Fibroblast of mammary gland (primary cell): ENCODE results near the gene ADAMTS3.

Experiments
- DNase-seq: peaks from one replicate; pipeline ENCODE4 v3.0.0-alpha.2; 2010; ENCODE audit warnings: low read depth
- H3K4me3 ChIP-seq: 2 replicates; pipeline ENCODE4 v1.5.1; 2011; ENCODE audit warnings: low read depth, mild to moderate bottlenecking, low read length, moderate library complexity; ENCODE audit not compliant: control insufficient read depth
- CTCF ChIP-seq: conservative IDR thresholded peaks from 2 replicates; pipeline ENCODE4 v1.5.1; 2011; ENCODE audit warnings: low read depth, low read length, inconsistent platforms; ENCODE audit not compliant: control insufficient read depth, insufficient read depth

Gene ADAMTS3

DNA sequence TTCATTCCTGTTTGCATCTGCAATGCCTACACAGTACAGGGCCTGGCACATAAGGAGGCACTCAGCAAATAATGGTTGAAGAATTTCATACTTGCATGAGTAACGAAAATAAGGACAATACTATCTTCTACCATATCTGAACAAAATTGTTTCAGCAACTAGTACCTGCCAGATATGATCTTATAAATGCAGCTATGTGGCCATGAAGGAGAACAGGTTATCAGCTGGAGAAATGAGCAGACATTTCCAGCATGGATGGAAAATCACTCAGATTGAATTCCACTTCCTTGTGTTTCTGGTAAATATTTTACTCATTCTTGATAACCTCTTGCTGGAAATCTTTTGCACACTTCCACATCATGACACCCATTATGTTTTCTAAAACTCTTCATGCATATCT lies 204.0 kb downstream of the ADAMTS3 start:
- no peak for TF ChIP-seq CTCF
- H3K4me3 ChIP-seq = no peak overlapping the region
- DNase-seq = no peak

DNA sequence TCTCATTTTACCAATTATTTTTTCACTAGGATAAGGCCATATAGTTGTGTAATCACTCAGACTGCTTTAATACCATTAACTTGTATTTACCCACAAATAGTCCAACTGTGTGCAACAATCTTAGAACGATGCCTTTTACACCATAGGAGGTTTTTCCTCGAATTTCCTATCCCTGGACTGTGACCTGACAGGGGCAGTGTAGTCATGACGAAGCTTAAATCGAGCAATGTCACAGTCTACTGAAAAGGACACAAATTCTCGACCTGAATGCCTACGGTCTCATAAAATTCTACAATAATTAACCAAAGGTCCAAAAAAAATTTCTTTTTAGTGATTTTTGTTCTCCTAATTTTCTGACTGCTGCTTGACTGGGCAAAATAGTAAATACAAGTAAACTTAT lies 208.9 kb downstream of the ADAMTS3 start:
- no peak overlapping the region for H3K4me3 ChIP-seq
- no peak for TF ChIP-seq CTCF
- DNase-seq = no peak

GRCh38 chr4:72358483-72358882 lies 210.5 kb downstream of the ADAMTS3 start:
- no peak for DNase-seq
- TF ChIP-seq CTCF = no peak
- H3K4me3 ChIP-seq = no peak overlapping the region

- H3K4me3 ChIP-seq = no peak overlapping the region
- no peak for TF ChIP-seq CTCF
- no peak for DNase-seq
These were observed 211.1 kb downstream of the ADAMTS3 start for GRCh38 chr4:72357908-72358307.

DNA sequence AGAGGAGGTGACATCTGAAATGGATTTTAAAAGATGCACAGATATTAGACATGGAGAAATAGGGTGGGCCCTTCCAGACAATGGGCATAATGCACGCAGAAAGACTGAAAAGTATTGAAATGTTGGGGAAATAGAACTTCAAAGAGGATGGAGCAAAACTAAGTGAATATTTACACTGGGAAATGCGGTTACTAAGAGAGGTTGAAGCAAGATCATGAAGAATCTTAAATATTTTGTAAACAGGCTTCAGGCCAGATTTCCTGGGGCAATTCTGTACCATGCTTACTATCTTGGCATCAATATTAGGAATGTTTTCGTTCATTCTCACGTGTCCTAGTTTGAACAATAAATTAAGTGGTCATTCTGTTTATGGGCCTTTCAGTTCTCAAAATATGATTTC lies 216.3 kb downstream of the ADAMTS3 start:
- no peak for TF ChIP-seq CTCF
- no peak for DNase-seq
- H3K4me3 ChIP-seq = no peak overlapping the region

DNA sequence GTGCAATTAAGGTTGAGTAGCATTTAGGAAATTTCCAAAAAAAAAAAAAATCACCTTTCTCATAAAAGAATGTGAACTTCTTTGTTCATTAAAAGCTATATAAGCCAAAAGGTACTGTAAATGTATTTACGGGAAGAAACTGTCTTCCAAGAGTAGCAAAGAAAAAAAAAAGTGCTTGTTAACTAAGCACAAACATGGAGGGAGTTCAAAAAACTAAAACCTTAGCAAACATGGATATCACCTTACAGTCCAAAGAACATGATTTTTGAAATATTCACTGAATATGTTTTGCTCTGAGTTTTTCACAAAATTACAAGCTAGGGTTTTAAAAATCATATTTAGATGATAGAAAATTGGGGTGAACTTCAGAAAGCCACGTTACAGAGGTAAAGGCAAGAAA lies 217.5 kb downstream of the ADAMTS3 start:
- no peak for TF ChIP-seq CTCF
- no peak for DNase-seq
- no peak overlapping the region for H3K4me3 ChIP-seq

GRCh38 chr4:72348701-72349100 lies 220.3 kb downstream of the ADAMTS3 start:
- no peak for TF ChIP-seq CTCF
- H3K4me3 ChIP-seq = no peak overlapping the region
- no peak for DNase-seq
